HUES6 (cell line): ENCODE results near the gene ATP5F1A.

Source experiments
- H3K27ac ChIP-seq: 2 replicates; pipeline ENCODE4 v1.7.0; 2013; ENCODE audit warnings: low read depth, mild to moderate bottlenecking, low read length, inconsistent platforms
- H3K27me3 ChIP-seq: 2 replicates; pipeline ENCODE4 v1.6.1; 2013; ENCODE audit warnings: low read length; ENCODE audit not compliant: control insufficient read depth, insufficient read depth
- H3K36me3 ChIP-seq: 2 replicates; pipeline ENCODE4 v1.6.1; 2013; ENCODE audit warnings: low read length; ENCODE audit not compliant: control insufficient read depth, insufficient read depth
- H3K4me1 ChIP-seq: 2 replicates; pipeline ENCODE4 v1.6.1; 2013; ENCODE audit warnings: low read length; ENCODE audit not compliant: control insufficient read depth, insufficient read depth
- H3K4me3 ChIP-seq: 2 replicates; pipeline ENCODE4 v1.5.1; 2013; ENCODE audit warnings: low read depth, low read length
- H3K9ac ChIP-seq: one replicate; pipeline ENCODE4 v1.6.1; 2013; ENCODE audit warnings: mild to moderate bottlenecking, low read length
- H3K9me3 ChIP-seq: 2 replicates; pipeline ENCODE4 v1.6.1; 2013; ENCODE audit warnings: low read depth, low read length; ENCODE audit not compliant: control insufficient read depth, insufficient read depth

ATP5F1A gene

DNA sequence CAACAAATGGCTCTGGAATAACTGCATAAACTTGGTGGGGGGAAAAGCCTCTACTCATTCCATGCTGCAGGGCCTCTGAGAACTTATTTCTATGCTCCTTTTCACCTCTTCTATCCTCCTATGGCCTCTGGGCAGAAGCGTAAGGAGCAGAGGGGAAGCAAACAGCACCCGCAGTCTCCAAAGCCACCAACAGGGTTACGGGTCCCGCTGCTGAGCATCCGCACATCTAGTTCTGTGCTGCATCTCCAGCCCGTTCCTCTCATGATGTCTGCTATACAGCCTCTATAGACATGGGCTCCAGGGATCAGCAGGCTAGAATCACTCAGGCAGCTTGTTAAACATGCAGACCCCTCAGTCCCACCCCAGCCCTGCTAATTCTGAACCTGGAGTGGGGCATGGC, 52.0 kb downstream of the ATP5F1A start:
- no peaks in the 10 kb centered on the region for H3K36me3 ChIP-seq
- H3K27ac ChIP-seq = no peak overlapping the region

DNA sequence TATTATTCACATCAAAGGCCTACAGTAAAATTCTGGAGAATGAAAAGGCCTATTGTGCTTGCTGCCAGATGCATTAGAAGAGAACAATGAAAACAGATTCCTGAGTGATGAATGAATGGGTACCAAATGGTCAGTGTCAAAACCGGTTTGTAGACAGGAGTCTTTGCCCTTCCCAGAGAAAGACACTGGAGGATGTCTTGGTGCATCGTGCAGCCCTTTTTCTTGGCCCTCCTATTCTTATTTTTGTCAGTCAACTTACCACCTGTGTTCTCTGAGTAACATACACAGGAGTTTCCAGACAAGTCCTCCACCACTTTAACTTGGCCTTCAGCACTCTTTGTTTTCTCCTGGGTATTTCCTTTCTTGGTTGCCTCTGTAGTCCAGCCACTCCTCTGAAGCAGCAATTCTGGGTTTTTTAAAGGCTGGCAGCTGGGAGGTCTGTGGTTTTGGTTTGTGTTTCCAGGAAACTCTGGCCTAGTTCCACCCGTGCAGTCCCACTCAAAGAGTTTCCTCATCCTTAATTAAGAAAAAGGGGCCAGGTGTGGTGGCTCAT, 55.4 kb downstream of the ATP5F1A start:
- no peak overlapping the region for H3K27ac ChIP-seq
- H3K4me3 ChIP-seq = no peak overlapping the region
- H3K9ac ChIP-seq = no peak overlapping the region
- H3K27me3 ChIP-seq = no peaks in the 10 kb centered on the region
- no peaks in the 10 kb centered on the region for H3K36me3 ChIP-seq
- peaks cover 28% of the 10 kb centered on the region for H3K4me1 ChIP-seq
- no peaks in the 10 kb centered on the region for H3K9me3 ChIP-seq

More for the DNA sequence above, 52.0 kb downstream of the ATP5F1A start:
- H3K27me3 ChIP-seq = no peaks in the 10 kb centered on the region
- H3K9me3 ChIP-seq = no peaks in the 10 kb centered on the region
- H3K4me1 ChIP-seq = peaks cover 17% of the 10 kb centered on the region
- H3K4me3 ChIP-seq = no peak overlapping the region
- H3K9ac ChIP-seq = no peak overlapping the region

DNA sequence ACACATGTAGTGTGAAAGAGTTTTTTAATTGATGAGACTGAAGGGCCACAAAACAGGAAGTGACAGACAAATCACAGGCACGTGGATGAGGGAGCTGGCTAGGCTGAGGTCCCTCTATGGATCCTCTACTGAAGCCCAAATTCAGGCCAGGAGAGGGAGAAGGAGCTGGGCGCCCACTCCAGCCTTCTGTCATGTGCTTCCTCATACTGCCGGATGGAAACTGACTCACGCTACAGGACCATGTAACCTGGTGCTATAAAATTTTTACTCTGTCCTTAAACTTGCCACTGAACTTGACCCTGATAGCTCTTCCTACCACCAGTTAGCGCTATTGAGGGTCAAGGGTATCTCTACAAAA, 57.4 kb downstream of the ATP5F1A start:
- no peak overlapping the region for H3K4me3 ChIP-seq
- H3K4me1 ChIP-seq = peaks cover 28% of the 10 kb centered on the region
- peak overlapping the region; percentile 1 for H3K9ac ChIP-seq
- no peaks in the 10 kb centered on the region for H3K9me3 ChIP-seq
- H3K27ac ChIP-seq = no peak overlapping the region; the same call in 1 of the 2 replicates
- H3K27me3 ChIP-seq = no peaks in the 10 kb centered on the region
- no peaks in the 10 kb centered on the region for H3K36me3 ChIP-seq

DNA sequence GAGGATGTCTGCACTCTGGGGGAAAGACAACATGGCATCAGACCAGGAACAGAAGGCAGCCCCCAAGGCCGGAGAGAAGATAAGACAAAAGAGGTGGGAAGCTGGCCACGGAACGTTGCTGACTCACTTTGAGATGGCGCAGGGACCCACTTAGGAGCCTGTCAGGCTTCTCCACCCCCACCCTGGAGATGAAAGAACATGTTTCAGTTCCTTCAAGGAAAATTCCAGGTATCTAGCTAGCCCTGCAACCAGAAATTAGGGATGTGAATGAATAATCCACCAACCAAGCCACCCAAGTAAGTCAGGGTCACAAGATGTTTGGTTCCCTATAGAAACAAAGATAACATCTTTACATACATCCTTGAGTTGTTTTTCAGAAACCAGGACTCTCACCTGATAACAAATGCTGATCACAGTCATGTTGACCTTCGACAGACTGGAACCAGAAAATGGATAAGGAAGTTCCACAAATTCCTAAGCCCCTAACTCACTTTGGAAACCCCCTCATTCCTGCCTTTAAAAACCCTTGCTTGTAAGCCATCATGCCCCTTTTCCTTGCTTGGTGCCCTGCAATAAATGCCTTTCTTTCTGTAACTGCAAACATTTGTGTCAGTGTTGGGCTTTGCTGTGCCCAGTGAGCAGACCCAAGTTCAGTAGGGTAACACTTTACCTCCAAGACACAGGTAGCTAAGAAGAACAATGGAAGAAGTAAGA, 57.9 kb downstream of the ATP5F1A start:
- Histone ChIP-seq H3K27ac (no peak overlapping the region; the same call in 1 of the 2 replicates), H3K4me3 (no peak overlapping the region), H3K36me3 (no peaks in the 10 kb centered on the region), H3K9me3 (no peaks in the 10 kb centered on the region), H3K4me1 (peaks cover 28% of the 10 kb centered on the region), H3K9ac (peak overlapping the region; percentile 42), H3K27me3 (no peaks in the 10 kb centered on the region)

DNA sequence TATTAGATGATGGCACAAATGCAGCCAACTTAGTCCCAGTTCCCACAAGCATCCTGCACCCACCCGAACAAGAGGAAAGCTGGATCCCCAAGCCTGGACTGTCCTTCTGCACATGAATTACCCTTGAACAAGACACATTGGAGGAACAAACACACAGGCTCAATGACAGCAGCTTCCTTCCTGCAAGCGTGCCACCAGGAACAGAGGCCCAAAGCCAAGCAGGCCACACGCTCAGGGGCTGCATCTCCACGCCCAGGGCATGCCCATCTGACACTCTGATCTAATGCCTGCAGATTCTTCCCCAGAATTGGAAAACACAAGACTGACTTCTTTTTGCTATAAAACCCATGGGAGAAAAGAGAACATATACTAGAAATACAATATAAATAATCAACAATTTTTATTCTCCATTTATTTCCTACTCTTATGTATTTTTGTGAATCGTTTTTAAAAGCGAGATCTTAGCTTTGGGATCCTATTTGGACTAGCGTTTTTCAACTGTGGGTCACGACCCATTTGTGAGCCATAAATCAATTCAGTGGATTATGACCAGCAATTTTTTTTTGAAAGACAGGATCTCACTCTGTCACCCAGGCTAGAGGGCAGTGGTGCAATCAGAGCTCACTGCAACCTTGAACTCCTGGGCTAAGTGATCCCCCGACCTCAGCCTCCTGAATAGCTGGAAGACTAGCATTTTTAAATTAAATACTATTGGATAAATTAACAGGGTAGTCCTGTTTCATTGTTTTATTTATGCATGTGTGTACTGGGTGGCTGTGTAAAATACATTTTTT, 60.4 kb downstream of the ATP5F1A start:
- Histone ChIP-seq H3K36me3 (no peaks in the 10 kb centered on the region), H3K9ac (no peak overlapping the region), H3K4me1 (peaks cover 24% of the 10 kb centered on the region), H3K9me3 (no peaks in the 10 kb centered on the region), H3K27me3 (no peaks in the 10 kb centered on the region), H3K27ac (no peak overlapping the region), H3K4me3 (no peak overlapping the region)

DNA sequence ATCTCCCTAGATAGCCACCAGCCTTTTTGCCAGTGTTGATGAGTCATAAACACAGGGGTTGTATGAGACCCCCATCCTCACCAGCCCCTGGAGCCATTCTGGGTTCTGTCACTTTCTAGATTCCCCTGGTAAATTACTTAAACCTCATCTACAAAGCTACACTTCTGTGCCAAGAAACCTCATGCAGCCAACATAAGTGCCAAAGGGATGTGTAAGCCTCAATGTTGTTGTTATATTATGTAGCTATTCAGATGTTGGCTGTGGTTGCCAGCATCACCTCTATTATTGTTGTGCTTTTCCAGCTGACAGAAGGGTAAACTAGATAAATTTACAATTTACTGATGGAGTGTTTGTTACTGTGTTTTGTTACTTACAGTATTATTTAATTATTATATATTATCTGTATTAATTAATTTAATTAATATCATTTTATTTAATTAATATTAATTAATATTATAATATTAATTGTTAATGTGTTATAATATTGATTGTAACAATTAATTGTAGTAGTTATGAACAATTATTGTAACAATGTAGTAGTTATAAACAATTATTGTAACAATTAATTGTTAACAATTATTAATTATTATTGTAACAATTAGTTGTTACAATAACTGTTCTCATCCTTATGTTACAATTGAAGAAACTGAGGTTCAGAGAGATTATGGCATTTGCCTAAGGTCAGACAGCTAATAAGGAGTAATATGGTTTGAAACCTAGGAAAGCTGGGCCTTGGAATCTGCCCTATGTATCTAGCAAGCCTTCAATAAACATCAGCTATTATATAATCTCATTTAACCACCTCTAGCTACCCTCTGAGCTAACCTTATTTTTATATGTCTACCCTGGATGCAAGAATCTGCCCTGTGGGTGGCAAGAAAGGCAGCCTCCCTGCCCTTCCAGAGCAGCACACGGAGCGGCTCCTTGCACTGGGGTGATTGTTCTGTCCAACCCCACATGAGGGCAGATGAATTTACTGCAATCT, 62.1 kb downstream of the ATP5F1A start:
- H3K9me3 ChIP-seq = no peaks in the 10 kb centered on the region
- peaks cover 11% of the 10 kb centered on the region; the same call in 1 of the 2 replicates for H3K4me1 ChIP-seq
- H3K27ac ChIP-seq = no peak overlapping the region
- no peak overlapping the region for H3K4me3 ChIP-seq
- no peaks in the 10 kb centered on the region for H3K27me3 ChIP-seq
- no peak overlapping the region for H3K9ac ChIP-seq
- H3K36me3 ChIP-seq = no peaks in the 10 kb centered on the region

DNA sequence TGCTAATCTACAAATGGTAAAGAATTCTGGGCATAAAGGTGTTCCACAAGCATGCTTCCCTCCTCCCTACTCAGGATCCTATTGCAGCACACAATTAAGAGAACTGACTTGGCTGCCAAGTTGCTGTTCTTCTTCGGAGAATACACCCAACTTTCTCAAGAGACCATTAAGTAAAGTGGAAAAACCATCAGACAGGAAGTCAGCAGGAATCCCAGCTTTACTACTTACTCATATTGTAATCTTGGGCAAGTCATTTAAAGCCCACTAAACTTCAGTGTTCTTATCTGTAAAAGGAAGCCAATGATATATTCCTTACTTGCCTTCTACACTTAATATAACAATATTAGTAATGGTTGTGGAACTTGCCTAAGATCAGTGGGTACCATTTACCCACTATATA, 63.9 kb downstream of the ATP5F1A start:
- H3K4me3 ChIP-seq = no peak overlapping the region
- peaks cover 13% of the 10 kb centered on the region for H3K27me3 ChIP-seq
- H3K9me3 ChIP-seq = no peaks in the 10 kb centered on the region
- H3K36me3 ChIP-seq = no peaks in the 10 kb centered on the region
- no peaks in the 10 kb centered on the region; the same call in 1 of the 2 replicates for H3K4me1 ChIP-seq
- no peak overlapping the region for H3K9ac ChIP-seq
- no peak overlapping the region for H3K27ac ChIP-seq

DNA sequence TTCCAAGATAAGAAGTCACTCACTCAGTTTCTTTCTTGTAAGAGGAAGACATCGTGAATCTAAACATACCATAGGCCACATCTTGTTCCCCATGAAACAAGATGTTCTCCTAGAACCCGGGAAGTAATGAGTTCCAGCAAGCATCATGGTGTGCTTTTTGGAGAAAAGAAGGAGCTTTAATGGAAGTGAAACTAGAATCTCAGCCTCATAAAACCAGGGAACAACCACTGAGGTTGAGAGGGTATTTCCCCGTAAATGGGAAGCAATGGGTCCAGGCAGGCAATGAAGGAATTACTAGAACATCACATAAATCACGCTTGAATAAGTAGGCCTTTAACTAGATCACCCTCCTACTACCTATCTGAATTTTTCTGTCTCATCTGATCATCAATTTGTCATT, 66.4 kb downstream of the ATP5F1A start:
- Histone ChIP-seq H3K9me3 (no peaks in the 10 kb centered on the region), H3K36me3 (no peaks in the 10 kb centered on the region), H3K27ac (no peak overlapping the region), H3K4me1 (peaks cover 4% of the 10 kb centered on the region; the same call in 1 of the 2 replicates), H3K9ac (no peak overlapping the region), H3K4me3 (no peak overlapping the region), H3K27me3 (peaks cover 32% of the 10 kb centered on the region)
